Effector memory CD8-positive, alpha-beta T cell (primary cell): Measurements from ENCODE around the gene DOP1B.
"Not testable (repeated sequence)": the region's sequence is repeated elsewhere in the genome, so short reads cannot be mapped to it uniquely, and the experiment has no call there.

Experiments used
- ATAC-seq: fragments of 150-1000 bp; cut with Tn5 transposase; replicated peaks from 2 replicates; pipeline ENCODE4 v1.10.0; 2021; ENCODE audit warnings: mild to moderate bottlenecking, moderate library complexity
- DNase-seq, 3 experiments: peaks; one replicate each; pipeline ENCODE4 v3.0.0; 2021
- H3K27ac Mint-ChIP-seq, 2 donors: one replicate each; pipeline ENCODE4 v1.8.0; 2022; ENCODE audit warnings: mild to moderate bottlenecking in 2 of 2, mixed read lengths in 2 of 2, moderate library complexity in 2 of 2
- H3K27me3 Mint-ChIP-seq, 2 donors: one replicate each; pipeline ENCODE4 v1.8.0; 2022; ENCODE audit warnings: mixed read lengths in 2 of 2
- H3K36me3 Mint-ChIP-seq: one replicate; pipeline ENCODE4 v1.8.0; 2022; ENCODE audit warnings: mild to moderate bottlenecking, moderate library complexity, mixed read lengths; ENCODE audit not compliant: insufficient read depth
- H3K4me1 Mint-ChIP-seq, 2 donors: one replicate each; pipeline ENCODE4 v1.8.0; 2022; ENCODE audit warnings: low read depth in 2 of 2, mixed read lengths in 2 of 2
- H3K4me3 Mint-ChIP-seq, 2 donors: one replicate each; pipeline ENCODE4 v1.8.0; 2022; ENCODE audit warnings: mild to moderate bottlenecking in 2 of 2, mixed read lengths in 2 of 2, moderate library complexity in 2 of 2
- H3K9me3 Mint-ChIP-seq, 2 donors: one replicate each; pipeline ENCODE4 v1.8.0; 2022; ENCODE audit warnings: mixed read lengths in 2 of 2

Gene DOP1B

GRCh38 chr21:36126621-36127110 is 30.0 kb upstream of the DOP1B start:
- H3K36me3 Mint-ChIP-seq: peaks cover 4% of the 10 kb centered on the region
- ATAC-seq (no peak), DNase-seq (no peak)
- no peak overlapping the region for H3K4me3 Mint-ChIP-seq
- H3K27ac Mint-ChIP-seq: no peak overlapping the region
- H3K9me3 Mint-ChIP-seq: no peaks in the 10 kb centered on the region
- peaks cover 8 to 17% of the 10 kb centered on the region in 2 donors for H3K4me1 Mint-ChIP-seq
- no peaks in the 10 kb centered on the region for H3K27me3 Mint-ChIP-seq

GRCh38 chr21:36127250-36127904 is 29.2 kb upstream of the DOP1B start:
- H3K36me3 Mint-ChIP-seq: peaks cover 7% of the 10 kb centered on the region
- ATAC-seq (no peak), DNase-seq (no peak)
- no peak overlapping the region for H3K27ac Mint-ChIP-seq
- no peak overlapping the region for H3K4me3 Mint-ChIP-seq
- no peaks in the 10 kb centered on the region for H3K9me3 Mint-ChIP-seq
- peaks cover 8 to 17% of the 10 kb centered on the region in 2 donors for H3K4me1 Mint-ChIP-seq
- H3K27me3 Mint-ChIP-seq: no peaks in the 10 kb centered on the region

GRCh38 chr21:36127977-36128376 is 28.6 kb upstream of the DOP1B start:
- Mint-ChIP-seq H3K4me1 (peaks cover 8 to 17% of the 10 kb centered on the region in 2 donors), H3K36me3 (peaks cover 7% of the 10 kb centered on the region), H3K27me3 (no peaks in the 10 kb centered on the region), H3K9me3 (no peaks in the 10 kb centered on the region), H3K27ac (no peak overlapping the region), H3K4me3 (no peak overlapping the region)
- DNase-seq: no peak
- no peak for ATAC-seq

GRCh38 chr21:36129219-36129618 is 27.4 kb upstream of the DOP1B start:
- peak overlapping the region in 1 of 2 donors; percentile 50 for H3K27ac Mint-ChIP-seq
- ATAC-seq (no peak), DNase-seq (no peak)
- H3K4me1 Mint-ChIP-seq: peaks cover 8 to 17% of the 10 kb centered on the region in 2 donors
- H3K27me3 Mint-ChIP-seq: no peaks in the 10 kb centered on the region
- H3K36me3 Mint-ChIP-seq: peaks cover 7% of the 10 kb centered on the region
- H3K9me3 Mint-ChIP-seq: no peaks in the 10 kb centered on the region
- H3K4me3 Mint-ChIP-seq: peak overlapping the region; percentile 66 to 67

- Mint-ChIP-seq H3K27ac (peak overlapping the region; percentile 63 to 90), H3K4me3 (peak overlapping the region; percentile 89), H3K4me1 (peaks cover 8 to 20% of the 10 kb centered on the region in 2 donors), H3K36me3 (peaks cover 12% of the 10 kb centered on the region)
- ATAC-seq, H3K27me3 Mint-ChIP-seq, H3K9me3 Mint-ChIP-seq, DNase-seq: not testable (repeated sequence)
These were observed 26.2 kb upstream of the DOP1B start for GRCh38 chr21:36130414-36130762.

GRCh38 chr21:36130839-36131238 is 25.8 kb upstream of the DOP1B start:
- not testable (repeated sequence) for H3K9me3 Mint-ChIP-seq

GRCh38 chr21:36132696-36133095 is 23.9 kb upstream of the DOP1B start:
- DNase-seq (no peak), ATAC-seq (no peak)
- no peak overlapping the region for H3K4me3 Mint-ChIP-seq
- peaks cover 12 to 19% of the 10 kb centered on the region in 2 donors for H3K4me1 Mint-ChIP-seq
- no peaks in the 10 kb centered on the region for H3K27me3 Mint-ChIP-seq
- no peaks in the 10 kb centered on the region for H3K9me3 Mint-ChIP-seq
- peaks cover 12% of the 10 kb centered on the region for H3K36me3 Mint-ChIP-seq
- no peak overlapping the region for H3K27ac Mint-ChIP-seq

More at GRCh38 chr21:36130839-36131238, 25.8 kb upstream of the DOP1B start:
- peak overlapping the region; percentile 89 for H3K4me3 Mint-ChIP-seq
- peaks cover 10 to 19% of the 10 kb centered on the region in 2 donors for H3K4me1 Mint-ChIP-seq
- H3K27ac Mint-ChIP-seq, H3K27me3 Mint-ChIP-seq, DNase-seq, ATAC-seq: not testable (repeated sequence)
- peaks cover 12% of the 10 kb centered on the region for H3K36me3 Mint-ChIP-seq

GRCh38 chr21:36134803-36135390 is 21.7 kb upstream of the DOP1B start, which contains the start of gene CBR3:
CBR3 (plus strand) TSS chr21:36135079; CDS start chr21:36135193, 114 bp downstream.
- peak; percentile 27 for ATAC-seq
- Mint-ChIP-seq H3K9me3 (no peaks in the 10 kb centered on the region), H3K27me3 (no peaks in the 10 kb centered on the region), H3K4me1 (peaks cover 12 to 16% of the 10 kb centered on the region in 2 donors), H3K4me3 (peak within 1 kb of the TSS; percentile 91 to 95), H3K36me3 (peaks cover 12% of the 10 kb centered on the region), H3K27ac (peak within 1 kb of the TSS; percentile 38 to 90)
- peak in 1 of 3 experiments; percentile 23 for DNase-seq

- peak overlapping the region; percentile 38 to 90 for H3K27ac Mint-ChIP-seq
- H3K4me1 Mint-ChIP-seq: peaks cover 8 to 13% of the 10 kb centered on the region in 2 donors
- H3K9me3 Mint-ChIP-seq: no peaks in the 10 kb centered on the region
- H3K36me3 Mint-ChIP-seq: peaks cover 8% of the 10 kb centered on the region
- ATAC-seq: peak; percentile 84
- peak overlapping the region; percentile 91 to 95 for H3K4me3 Mint-ChIP-seq
- H3K27me3 Mint-ChIP-seq: no peaks in the 10 kb centered on the region
- peak in 2 of 3 experiments; percentile 12 to 29 for DNase-seq
These were observed 21.1 kb upstream of the DOP1B start for GRCh38 chr21:36135391-36136102.

- ATAC-seq, H3K27me3 Mint-ChIP-seq, H3K9me3 Mint-ChIP-seq, H3K36me3 Mint-ChIP-seq, H3K27ac Mint-ChIP-seq, DNase-seq, H3K4me3 Mint-ChIP-seq: not testable (repeated sequence)
- H3K4me1 Mint-ChIP-seq: peaks cover 8 to 12% of the 10 kb centered on the region in 2 donors
These were observed 16.8 kb upstream of the DOP1B start for GRCh38 chr21:36139791-36140190.

- Mint-ChIP-seq H3K9me3 (no peaks in the 10 kb centered on the region), H3K4me3 (no peak overlapping the region), H3K27me3 (no peaks in the 10 kb centered on the region), H3K4me1 (peaks cover 8% of the 10 kb centered on the region in 2 donors), H3K27ac (no peak overlapping the region), H3K36me3 (no peaks in the 10 kb centered on the region)
- peak; percentile 95 for ATAC-seq
- DNase-seq: peak; percentile 82 to 92 (median 84)
These were observed 15.1 kb upstream of the DOP1B start for GRCh38 chr21:36141513-36141925.

GRCh38 chr21:36144233-36144632 is 12.4 kb upstream of the DOP1B start:
- not testable (repeated sequence) for H3K36me3 Mint-ChIP-seq, H3K4me1 Mint-ChIP-seq, H3K27me3 Mint-ChIP-seq, H3K4me3 Mint-ChIP-seq, ATAC-seq, H3K9me3 Mint-ChIP-seq, DNase-seq
- peak overlapping the region in 1 of 2 donors; percentile 12 for H3K27ac Mint-ChIP-seq

GRCh38 chr21:36145259-36145658 is 11.4 kb upstream of the DOP1B start:
- H3K27ac Mint-ChIP-seq: no peak overlapping the region
- peaks cover 11% of the 10 kb centered on the region in 2 donors for H3K4me1 Mint-ChIP-seq
- no peaks in the 10 kb centered on the region for H3K9me3 Mint-ChIP-seq

More at GRCh38 chr21:36145259-36145658, 11.4 kb upstream of the DOP1B start:
- no peak for DNase-seq
- Mint-ChIP-seq H3K36me3 (peaks cover 3% of the 10 kb centered on the region), H3K4me3 (no peak overlapping the region), H3K27me3 (no peaks in the 10 kb centered on the region)
- peak; percentile 43 for ATAC-seq
